OCI-LY1 (cell line): ENCODE data around the gene STARD13.

ENCODE experiments used
- H2AFZ ChIP-seq: fragments of 200-600 bp; sonication (generic), shearing (Covaris generic); 2 replicates; pipeline ENCODE4 v1.6.0; 2014; ENCODE audit warnings: antibody characterized with exemption, mild to moderate bottlenecking, low read length
- H3F3A ChIP-seq: fragments of 200-600 bp; sonication (generic), shearing (Covaris generic); 2 replicates; pipeline ENCODE4 v1.6.0; 2014; ENCODE audit warnings: mild to moderate bottlenecking, antibody characterized with exemption, low read length, moderate library complexity; ENCODE audit not compliant: insufficient read depth
- H3K27ac ChIP-seq: fragments of 200-600 bp; sonication (generic); 2 replicates; pipeline ENCODE4 v1.5.1; 2014; ENCODE audit warnings: low read length, mixed run types, mild to moderate bottlenecking, low read depth; ENCODE audit not compliant: poor library complexity, severe bottlenecking
- H3K27me3 ChIP-seq: fragments of 200-600 bp; sonication (generic); 2 replicates; pipeline ENCODE4 v1.6.0; 2014; ENCODE audit warnings: antibody characterized with exemption, mild to moderate bottlenecking, low read length, moderate library complexity; ENCODE audit not compliant: insufficient read depth
- H3K36me3 ChIP-seq: fragments of 200-600 bp; sonication (generic); 2 replicates; pipeline ENCODE4 v1.6.1; 2014; ENCODE audit warnings: mild to moderate bottlenecking, antibody characterized with exemption, low read length, moderate library complexity, mixed read lengths; ENCODE audit not compliant: insufficient read depth
- H3K4me1 ChIP-seq: fragments of 200-600 bp; sonication (generic); 2 replicates; pipeline ENCODE4 v1.5.1; 2014; ENCODE audit warnings: mild to moderate bottlenecking, low read length, moderate library complexity; ENCODE audit not compliant: insufficient read depth, severe bottlenecking
- H3K4me2 ChIP-seq: fragments of 200-600 bp; sonication (generic), shearing (Covaris generic); 2 replicates; pipeline ENCODE4 v1.6.1; 2014; ENCODE audit warnings: low read length
- H3K4me3 ChIP-seq: fragments of 200-600 bp; sonication (generic); 2 replicates; pipeline ENCODE4 v1.5.1; 2014; ENCODE audit warnings: low read length, low read depth, mild to moderate bottlenecking, mixed read lengths; ENCODE audit not compliant: poor library complexity, severe bottlenecking
- H3K79me2 ChIP-seq: fragments of 200-600 bp; shearing (Covaris generic); 2 replicates; pipeline ENCODE4 v1.6.1; 2016; ENCODE audit warnings: mixed run types, low read length, mixed read lengths; ENCODE audit not compliant: insufficient read depth
- H3K9ac ChIP-seq: fragments of 200-600 bp; sonication (generic), shearing (Covaris generic); 2 replicates; pipeline ENCODE4 v1.6.1; 2014; ENCODE audit warnings: mild to moderate bottlenecking, low read length, mixed read lengths
- H3K9me2 ChIP-seq: fragments of 200-600 bp; sonication (generic), shearing (Covaris generic); 2 replicates; pipeline ENCODE4 v1.6.1; 2014; ENCODE audit warnings: low read depth, mild to moderate bottlenecking, low read length, mixed read lengths
- H3K9me3 ChIP-seq: fragments of 200-600 bp; shearing (Covaris generic); 2 replicates; pipeline ENCODE4 v1.6.1; 2014; ENCODE audit warnings: low read length, mixed read lengths
- H4K20me1 ChIP-seq: fragments of 200-600 bp; sonication (generic), shearing (Covaris generic); 2 replicates; pipeline ENCODE4 v1.6.0; 2016; ENCODE audit warnings: mild to moderate bottlenecking, low read length; ENCODE audit not compliant: insufficient read depth
- EZH2 ChIP-seq: fragments of 200-600 bp; sonication (generic), shearing (Covaris generic); IDR thresholded peaks from 2 replicates; pipeline ENCODE4 v1.8.0; 2017; ENCODE audit warnings: borderline replicate concordance, mixed run types, mild to moderate bottlenecking, antibody characterized with exemption, low read length, moderate library complexity, mixed read lengths
- TF ChIP-seq, protein P1 (sequence below): fragments of 200-600 bp; sonication (generic), shearing (Covaris generic); IDR thresholded peaks from 2 replicates; pipeline ENCODE4 v1.5.1; 2017; ENCODE audit warnings: mild to moderate bottlenecking, antibody characterized with exemption, low read length, moderate library complexity, mixed read lengths

Gene STARD13

DNA sequence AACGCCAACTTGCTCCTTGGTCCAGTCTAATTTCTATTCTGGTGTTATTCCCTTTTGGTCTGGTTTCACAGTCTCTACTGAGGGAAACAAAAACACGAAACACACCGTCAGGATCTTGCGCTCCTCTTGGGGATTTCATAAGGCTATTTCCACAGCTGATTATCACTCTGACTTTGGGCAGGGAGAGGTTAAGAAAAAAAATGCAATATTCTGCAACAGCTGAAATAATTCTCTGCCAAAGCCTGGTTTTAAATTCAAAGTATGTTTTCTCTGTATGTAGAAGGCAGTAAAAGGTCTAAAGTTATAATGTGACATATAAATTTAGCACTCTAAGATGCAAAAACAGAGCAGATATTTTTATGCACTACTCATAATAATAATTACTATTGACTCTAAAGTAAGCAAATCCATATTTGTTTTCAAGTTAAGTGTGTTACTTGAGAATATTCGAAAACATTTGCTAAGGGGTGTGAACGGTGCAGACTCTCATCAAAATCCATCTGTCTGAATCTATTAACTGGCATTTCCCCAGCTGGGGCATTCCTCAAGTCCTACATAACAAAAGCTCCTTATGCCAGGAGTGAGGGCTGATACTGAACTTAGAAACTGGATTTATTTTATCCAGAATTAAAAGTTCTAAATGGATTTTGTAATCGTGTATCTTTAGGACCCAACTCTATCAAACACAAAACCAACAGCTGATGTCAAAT is 38.4 kb upstream of the STARD13 start:
- no peaks in the 10 kb centered on the region for H3K79me2 ChIP-seq
- H3K9me2 ChIP-seq = no peaks in the 10 kb centered on the region
- no peak overlapping the region for H3K4me3 ChIP-seq
- no peak overlapping the region for H3K9ac ChIP-seq
- H4K20me1 ChIP-seq = no peaks in the 10 kb centered on the region
- TF ChIP-seq EZH2 = no peak
- TF ChIP-seq, protein P1, sequence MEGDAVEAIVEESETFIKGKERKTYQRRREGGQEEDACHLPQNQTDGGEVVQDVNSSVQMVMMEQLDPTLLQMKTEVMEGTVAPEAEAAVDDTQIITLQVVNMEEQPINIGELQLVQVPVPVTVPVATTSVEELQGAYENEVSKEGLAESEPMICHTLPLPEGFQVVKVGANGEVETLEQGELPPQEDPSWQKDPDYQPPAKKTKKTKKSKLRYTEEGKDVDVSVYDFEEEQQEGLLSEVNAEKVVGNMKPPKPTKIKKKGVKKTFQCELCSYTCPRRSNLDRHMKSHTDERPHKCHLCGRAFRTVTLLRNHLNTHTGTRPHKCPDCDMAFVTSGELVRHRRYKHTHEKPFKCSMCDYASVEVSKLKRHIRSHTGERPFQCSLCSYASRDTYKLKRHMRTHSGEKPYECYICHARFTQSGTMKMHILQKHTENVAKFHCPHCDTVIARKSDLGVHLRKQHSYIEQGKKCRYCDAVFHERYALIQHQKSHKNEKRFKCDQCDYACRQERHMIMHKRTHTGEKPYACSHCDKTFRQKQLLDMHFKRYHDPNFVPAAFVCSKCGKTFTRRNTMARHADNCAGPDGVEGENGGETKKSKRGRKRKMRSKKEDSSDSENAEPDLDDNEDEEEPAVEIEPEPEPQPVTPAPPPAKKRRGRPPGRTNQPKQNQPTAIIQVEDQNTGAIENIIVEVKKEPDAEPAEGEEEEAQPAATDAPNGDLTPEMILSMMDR = no peak
- no peak overlapping the region for H3K4me2 ChIP-seq
- no peak overlapping the region for H2AFZ ChIP-seq
- H3F3A ChIP-seq = no peaks in the 10 kb centered on the region
- H3K9me3 ChIP-seq = no peaks in the 10 kb centered on the region
- no peaks in the 10 kb centered on the region for H3K27me3 ChIP-seq
- H3K27ac ChIP-seq = no peak overlapping the region
- no peaks in the 10 kb centered on the region for H3K36me3 ChIP-seq
- H3K4me1 ChIP-seq = no peaks in the 10 kb centered on the region

DNA sequence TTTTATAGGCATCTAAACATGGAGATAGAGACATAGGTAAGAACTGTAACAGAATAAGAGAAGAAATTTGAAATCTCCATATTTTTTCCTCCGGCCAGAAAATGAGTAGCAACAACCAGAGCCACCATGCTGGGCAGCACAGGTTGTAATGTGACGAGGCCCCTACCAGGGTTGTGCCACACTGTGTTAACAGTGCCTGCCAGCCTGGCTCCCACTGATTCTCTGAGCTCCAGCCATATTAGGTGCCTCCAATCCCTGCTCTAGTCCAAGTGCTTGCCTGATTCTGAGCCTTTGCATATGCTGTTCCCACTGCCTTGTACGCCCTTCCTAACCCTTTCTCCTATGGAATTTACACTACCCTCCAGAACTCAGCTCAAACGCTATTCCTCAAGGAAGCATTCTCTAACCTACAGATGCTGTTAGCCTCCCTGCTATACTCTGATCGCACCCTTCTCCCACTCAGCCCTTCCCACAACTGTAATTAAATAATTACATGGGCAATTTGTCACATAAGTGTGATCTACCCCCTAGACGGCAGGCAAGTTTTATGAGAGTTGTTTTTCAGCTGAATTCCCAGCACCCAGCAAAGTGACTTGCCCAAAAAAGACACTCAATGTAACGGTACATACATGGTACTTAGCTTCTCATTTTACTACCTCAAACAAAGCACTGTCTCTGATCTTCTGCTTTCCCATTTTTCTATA is 37.6 kb upstream of the STARD13 start:
- H3K36me3 ChIP-seq = no peaks in the 10 kb centered on the region
- no peaks in the 10 kb centered on the region for H3F3A ChIP-seq
- H3K9ac ChIP-seq = no peak overlapping the region
- H3K4me2 ChIP-seq = no peak overlapping the region
- TF ChIP-seq, protein P1 = no peak
- no peaks in the 10 kb centered on the region for H3K9me2 ChIP-seq
- H2AFZ ChIP-seq = no peak overlapping the region
- H4K20me1 ChIP-seq = no peaks in the 10 kb centered on the region
- H3K27me3 ChIP-seq = no peaks in the 10 kb centered on the region
- H3K27ac ChIP-seq = no peak overlapping the region
- no peaks in the 10 kb centered on the region for H3K4me1 ChIP-seq
- H3K9me3 ChIP-seq = no peaks in the 10 kb centered on the region
- no peaks in the 10 kb centered on the region for H3K79me2 ChIP-seq
- H3K4me3 ChIP-seq = no peak overlapping the region

DNA sequence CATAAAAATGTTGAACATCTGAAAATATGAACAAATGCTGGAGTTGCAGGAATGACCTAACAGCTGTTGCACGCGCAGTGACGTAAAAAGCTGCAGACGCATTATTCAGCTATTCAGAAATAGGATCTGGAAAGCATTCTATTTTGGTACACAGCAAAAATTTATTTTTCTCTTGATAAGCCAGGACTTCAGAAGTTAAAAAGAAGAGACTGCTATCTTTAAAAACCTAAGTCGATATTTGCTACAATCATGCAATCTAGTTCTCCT is 36.9 kb upstream of the STARD13 start:
- no peaks in the 10 kb centered on the region for H3F3A ChIP-seq
- no peaks in the 10 kb centered on the region for H3K4me1 ChIP-seq
- H3K4me3 ChIP-seq = no peak overlapping the region
- no peak overlapping the region for H3K9ac ChIP-seq
- no peaks in the 10 kb centered on the region for H3K27me3 ChIP-seq
- no peaks in the 10 kb centered on the region for H3K36me3 ChIP-seq
- H4K20me1 ChIP-seq = no peaks in the 10 kb centered on the region
- H3K27ac ChIP-seq = no peak overlapping the region
- no peaks in the 10 kb centered on the region for H3K9me3 ChIP-seq
- no peak overlapping the region for H3K4me2 ChIP-seq
- H3K79me2 ChIP-seq = no peaks in the 10 kb centered on the region
- TF ChIP-seq EZH2 = no peak
- TF ChIP-seq, protein P1 = no peak
- no peak overlapping the region for H2AFZ ChIP-seq
- no peaks in the 10 kb centered on the region for H3K9me2 ChIP-seq
